ENCODE measurements around the gene CARD10.

The CARD10 gene

GRCh38 chr22:37519268-37520195 is at the start of gene CARD10:
Gene CARD10 (minus strand): TSS chr22:37519415. CDS start chr22:37519200, 215 bp downstream.
- Histone ChIP-seq H3K4me1 (ENCODE audit: control insufficient read depth, insufficient read depth, low read length) (peaks cover 5% of the 10 kb centered on the region), H3K9me3 (ENCODE audit: control insufficient read depth, insufficient read depth, low read length) (no peaks in the 10 kb centered on the region), H3K9ac (ENCODE audit: low read depth, low read length) (no peak within 1 kb of the TSS), H3K4me3 (ENCODE audit: low read depth, low read length) (peak within 1 kb of the TSS; percentile 73), H3K27me3 (ENCODE audit: control insufficient read depth, insufficient read depth, low read length) (peaks cover 23% of the 10 kb centered on the region), H3K36me3 (ENCODE audit: control insufficient read depth, insufficient read depth, low read length) (no peaks in the 10 kb centered on the region)

- Histone ChIP-seq H3K9me3 (ENCODE audit: control insufficient read depth, insufficient read depth, low read length) (no peaks in the 10 kb centered on the region), H3K27me3 (ENCODE audit: control insufficient read depth, insufficient read depth, low read length) (no peaks in the 10 kb centered on the region), H3K4me1 (ENCODE audit: control insufficient read depth, insufficient read depth, low read length) (peaks cover 19% of the 10 kb centered on the region), H3K36me3 (ENCODE audit: control insufficient read depth, insufficient read depth, low read length) (peaks cover 6% of the 10 kb centered on the region), H3K4me3 (ENCODE audit: low read depth, low read length) (no peak overlapping the region), H3K9ac (ENCODE audit: low read depth, low read length) (no peak overlapping the region)
Observed at GRCh38 chr22:37568448-37569008, 49.3 kb upstream of the CARD10 start.

- H3K36me3 ChIP-seq (ENCODE audit: control insufficient read depth, insufficient read depth, low read length), result peaks cover 6% of the 10 kb centered on the region
Observed at GRCh38 chr22:37568012-37568411, 48.8 kb upstream of the CARD10 start.

GRCh38 chr22:37566903-37567798 is 47.9 kb upstream of the CARD10 start:
- H3K4me1 ChIP-seq (ENCODE audit: control insufficient read depth, insufficient read depth, low read length), result peaks cover 20% of the 10 kb centered on the region
- H3K9me3 ChIP-seq (ENCODE audit: control insufficient read depth, insufficient read depth, low read length), result no peaks in the 10 kb centered on the region
- H3K4me3 ChIP-seq (ENCODE audit: low read depth, low read length), result no peak overlapping the region
- peaks cover 6% of the 10 kb centered on the region for H3K36me3 ChIP-seq (ENCODE audit: control insufficient read depth, insufficient read depth, low read length)
- peaks cover 3% of the 10 kb centered on the region for H3K27me3 ChIP-seq (ENCODE audit: control insufficient read depth, insufficient read depth, low read length)
- H3K9ac ChIP-seq (ENCODE audit: low read depth, low read length), result no peak overlapping the region

More at GRCh38 chr22:37568012-37568411, 48.8 kb upstream of the CARD10 start:
- H3K4me1 ChIP-seq (ENCODE audit: control insufficient read depth, insufficient read depth, low read length), result peaks cover 20% of the 10 kb centered on the region
- H3K9ac ChIP-seq (ENCODE audit: low read depth, low read length), result no peak overlapping the region
- no peaks in the 10 kb centered on the region for H3K9me3 ChIP-seq (ENCODE audit: control insufficient read depth, insufficient read depth, low read length)
- no peaks in the 10 kb centered on the region for H3K27me3 ChIP-seq (ENCODE audit: control insufficient read depth, insufficient read depth, low read length)
- H3K4me3 ChIP-seq (ENCODE audit: low read depth, low read length), result no peak overlapping the region

- no peak overlapping the region for H3K4me3 ChIP-seq (ENCODE audit: low read depth, low read length)
- H3K36me3 ChIP-seq (ENCODE audit: control insufficient read depth, insufficient read depth, low read length), result peaks cover 6% of the 10 kb centered on the region
- peaks cover 9% of the 10 kb centered on the region for H3K27me3 ChIP-seq (ENCODE audit: control insufficient read depth, insufficient read depth, low read length)
- H3K4me1 ChIP-seq (ENCODE audit: control insufficient read depth, insufficient read depth, low read length), result peaks cover 24% of the 10 kb centered on the region
- H3K9me3 ChIP-seq (ENCODE audit: control insufficient read depth, insufficient read depth, low read length), result no peaks in the 10 kb centered on the region
- H3K9ac ChIP-seq (ENCODE audit: low read depth, low read length), result no peak overlapping the region
Observed at GRCh38 chr22:37566329-37566837, 47.2 kb upstream of the CARD10 start.

- Histone ChIP-seq H3K36me3 (ENCODE audit: control insufficient read depth, insufficient read depth, low read length) (peaks cover 6% of the 10 kb centered on the region), H3K9me3 (ENCODE audit: control insufficient read depth, insufficient read depth, low read length) (no peaks in the 10 kb centered on the region), H3K27me3 (ENCODE audit: control insufficient read depth, insufficient read depth, low read length) (peaks cover 14% of the 10 kb centered on the region), H3K4me3 (ENCODE audit: low read depth, low read length) (no peak overlapping the region), H3K4me1 (ENCODE audit: control insufficient read depth, insufficient read depth, low read length) (peaks cover 24% of the 10 kb centered on the region), H3K9ac (ENCODE audit: low read depth, low read length) (no peak overlapping the region)
Observed at GRCh38 chr22:37565830-37566229, 46.6 kb upstream of the CARD10 start.

GRCh38 chr22:37564111-37564711 is 45.0 kb upstream of the CARD10 start:
- H3K9me3 ChIP-seq (ENCODE audit: control insufficient read depth, insufficient read depth, low read length), result no peaks in the 10 kb centered on the region
- H3K27me3 ChIP-seq (ENCODE audit: control insufficient read depth, insufficient read depth, low read length), result peaks cover 14% of the 10 kb centered on the region
- peaks cover 6% of the 10 kb centered on the region for H3K36me3 ChIP-seq (ENCODE audit: control insufficient read depth, insufficient read depth, low read length)
- H3K4me3 ChIP-seq (ENCODE audit: low read depth, low read length), result no peak overlapping the region
- peaks cover 16% of the 10 kb centered on the region for H3K4me1 ChIP-seq (ENCODE audit: control insufficient read depth, insufficient read depth, low read length)
- H3K9ac ChIP-seq (ENCODE audit: low read depth, low read length), result no peak overlapping the region

GRCh38 chr22:37563153-37564081 is 44.2 kb upstream of the CARD10 start:
- Histone ChIP-seq H3K9ac (ENCODE audit: low read depth, low read length) (no peak overlapping the region), H3K36me3 (ENCODE audit: control insufficient read depth, insufficient read depth, low read length) (peaks cover 6% of the 10 kb centered on the region), H3K4me1 (ENCODE audit: control insufficient read depth, insufficient read depth, low read length) (peaks cover 14% of the 10 kb centered on the region), H3K27me3 (ENCODE audit: control insufficient read depth, insufficient read depth, low read length) (peaks cover 16% of the 10 kb centered on the region), H3K4me3 (ENCODE audit: low read depth, low read length) (no peak overlapping the region), H3K9me3 (ENCODE audit: control insufficient read depth, insufficient read depth, low read length) (no peaks in the 10 kb centered on the region)

- Histone ChIP-seq H3K9ac (ENCODE audit: low read depth, low read length) (no peak overlapping the region), H3K9me3 (ENCODE audit: control insufficient read depth, insufficient read depth, low read length) (no peaks in the 10 kb centered on the region), H3K4me3 (ENCODE audit: low read depth, low read length) (no peak overlapping the region), H3K36me3 (ENCODE audit: control insufficient read depth, insufficient read depth, low read length) (peaks cover 6% of the 10 kb centered on the region), H3K27me3 (ENCODE audit: control insufficient read depth, insufficient read depth, low read length) (peaks cover 23% of the 10 kb centered on the region), H3K4me1 (ENCODE audit: control insufficient read depth, insufficient read depth, low read length) (peaks cover 14% of the 10 kb centered on the region)
Observed at GRCh38 chr22:37562049-37562875, 43.0 kb upstream of the CARD10 start.
